Psoas muscle (tissue), 8 donors: ENCODE measurements around the gene UBE2E2. TPM values are rescaled to one million over a fixed set of nuclear protein-coding genes. Genes with fewer than 3 reads are reported as not detected.

ENCODE experiments used
- ATAC-seq, 4 donors: fragments of 200-7000 bp; cut with Tn5 transposase; one replicate each; pipeline ENCODE4 v1.9.1; 2020; ENCODE audit warnings: moderate library complexity in 3 of 4, mild to moderate bottlenecking in 2 of 4
- DNase-seq, 2 donors: peaks; one replicate each; pipeline ENCODE4 v3.0.0-alpha.2; 2020
- H3K27ac ChIP-seq: fragments of 200-600 bp; one replicate; pipeline ENCODE4 v1.8.0; 2022
- H3K27me3 ChIP-seq, 3 donors: fragments of 200-600 bp in 1 of 3; one replicate each; pipeline versions ENCODE4 v1.6.1 to v1.8.0; 2013 to 2022; ENCODE audit warnings: low read length in 2 of 3, mild to moderate bottlenecking in 2 of 3, moderate library complexity in 1 of 3; ENCODE audit not compliant: insufficient read depth in 3 of 3
- H3K36me3 ChIP-seq, 2 donors: fragments of 200-600 bp in 1 of 2; one replicate each; pipeline versions ENCODE4 v1.6.1 to v1.8.0; 2013 to 2022; ENCODE audit warnings: low read depth in 1 of 2, mild to moderate bottlenecking in 1 of 2, moderate library complexity in 1 of 2; ENCODE audit not compliant: insufficient read depth in 1 of 2
- H3K4me1 ChIP-seq: fragments of 200-600 bp; one replicate; pipeline ENCODE4 v1.8.0; 2022
- H3K4me3 ChIP-seq: fragments of 200-600 bp; one replicate; pipeline ENCODE4 v1.8.0; 2022; ENCODE audit warnings: mild to moderate bottlenecking
- H3K9me3 ChIP-seq: fragments of 200-600 bp; one replicate; pipeline ENCODE4 v1.8.0; 2022
- CTCF ChIP-seq: fragments of 200-600 bp; IDR thresholded peaks from one replicate; pipeline ENCODE4 v1.8.0; 2022; ENCODE audit warnings: antibody characterized with exemption
- WGBS, 3 donors: extraction: QIAGEN DNeasy Blood & Tissue Kit; methylation state at CpG; one replicate each; pipeline versions ENCODE4 v1.1.6 to v1.1.7; 2013; 5-methylcytosine and 5-hydroxymethylcytosine counted together
- intact Hi-C, 2 donors: fragments of 100-400 bp; cut with DNase I; formaldehyde crosslinking; loops; one replicate each; pipeline versions ENCODE4 v1.11.0 to v1.14.2; 2022
- polyA plus RNA-seq, 3 donors: library from polyadenylated mRNA; stranded (reverse); fragments of 200-250 nt; gene quantifications; one replicate each; pipeline ENCODE4 v1.2.3, GENCODE V29; 2013
- total RNA-seq, 4 donors: library from RNA; stranded (reverse); fragmentation: NEBNext Ultra II Directional in 2 of 4; extraction: Animal tissue kit (Norgen Biotek cat#: 25700) in 2 of 4; gene quantifications; one replicate each; pipeline versions ENCODE4 v1.2.1 to v1.2.4, GENCODE V29; 2021 to 2023
- donor health status: healthy with polysubstance abuse.
- donor health status: DM: no; HTN: no; CAD: no; lungs with moderate emphysema.
- donor health status: Bipolar disorder and iron deficiency.
- donor health status: healthy.
- donor health status: DM: yes; HTN: yes; CAD: no.
- donor health status: DM: no; HTN: no; CAD: no.
- donor health status: DM: no; HTN: no; CAD: no.
- donor health status: DM: yes; HTN: yes; CAD: no.

Gene UBE2E2
- total and polyA plus RNA-seq, 7 donors = 12.9 to 38.2 (median 34.0) TPM

GRCh38 chr3:23575697-23576096, 372.6 kb downstream of the UBE2E2 start:
- Histone ChIP-seq H3K4me1 (peaks cover 4% of the 10 kb centered on the region), H3K27ac (no peak overlapping the region), H3K36me3 (no peaks in the 10 kb centered on the region), H3K27me3 (no peaks in the 10 kb centered on the region), H3K4me3 (no peak overlapping the region), H3K9me3 (no peaks in the 10 kb centered on the region)
- ATAC-seq = no peak
- intact Hi-C loops = no loop called here
- DNase-seq = no peak
- TF ChIP-seq CTCF = no peak
- 97 to 98% (median 98%) methylated on average over 3 of the region's 3 CpGs for WGBS, 3 donors

DNA sequence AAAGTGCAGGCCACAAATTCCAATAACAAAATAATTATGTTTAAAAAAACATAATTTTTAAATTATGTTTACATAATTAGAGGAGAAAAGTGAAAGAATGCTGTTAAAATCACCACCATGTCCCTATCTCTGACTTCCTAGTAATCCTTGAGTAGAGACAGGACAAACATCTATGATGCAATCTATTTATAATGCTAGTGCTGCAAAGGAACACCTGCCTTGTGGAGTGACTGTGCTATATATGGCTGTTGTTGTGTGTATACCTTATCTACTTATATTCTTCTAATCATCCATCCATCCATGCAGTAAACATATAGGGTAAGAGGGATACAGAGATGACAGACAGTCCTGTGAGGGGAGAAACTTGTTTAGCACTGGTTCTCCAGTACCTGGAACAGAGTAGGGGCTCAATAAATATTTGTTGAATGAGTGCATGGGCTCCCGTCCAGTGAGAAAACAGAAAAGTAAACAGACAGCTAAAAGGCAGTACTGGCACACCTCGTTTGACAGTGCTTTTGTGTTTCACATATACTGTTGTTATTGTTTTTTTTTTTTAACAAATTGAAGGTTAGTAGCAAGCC, 373.3 kb downstream of the UBE2E2 start:
- DNase-seq (no peak), ATAC-seq (peak in 3 of 4 donors; percentile 64 to 75 (median 68))
- no peak overlapping the region for H3K4me3 ChIP-seq
- 71 to 80% (median 77%) methylated on average over 2 of the region's 2 CpGs for WGBS, 3 donors
- H3K4me1 ChIP-seq = peaks cover 4% of the 10 kb centered on the region
- H3K9me3 ChIP-seq = no peaks in the 10 kb centered on the region
- H3K27me3 ChIP-seq = no peaks in the 10 kb centered on the region
- H3K27ac ChIP-seq = no peak overlapping the region
- H3K36me3 ChIP-seq = no peaks in the 10 kb centered on the region
- TF ChIP-seq CTCF = no peak
- intact Hi-C loops = no loop called here

- Histone ChIP-seq H3K36me3 (no peaks in the 10 kb centered on the region), H3K27ac (no peak overlapping the region), H3K4me3 (no peak overlapping the region), H3K27me3 (no peaks in the 10 kb centered on the region), H3K9me3 (no peaks in the 10 kb centered on the region), H3K4me1 (peaks cover 4% of the 10 kb centered on the region)
- WGBS, 3 donors = 83 to 90% (median 87%) methylated on average over 8 of the region's 8 CpGs
- intact Hi-C loops = no loop called here
- no peak for TF ChIP-seq CTCF
- no peak for DNase-seq
- peak in 3 of 4 donors; percentile 65 to 72 (median 70) for ATAC-seq
These were observed 377.1 kb downstream of the UBE2E2 start for GRCh38 chr3:23580096-23580713.

DNA sequence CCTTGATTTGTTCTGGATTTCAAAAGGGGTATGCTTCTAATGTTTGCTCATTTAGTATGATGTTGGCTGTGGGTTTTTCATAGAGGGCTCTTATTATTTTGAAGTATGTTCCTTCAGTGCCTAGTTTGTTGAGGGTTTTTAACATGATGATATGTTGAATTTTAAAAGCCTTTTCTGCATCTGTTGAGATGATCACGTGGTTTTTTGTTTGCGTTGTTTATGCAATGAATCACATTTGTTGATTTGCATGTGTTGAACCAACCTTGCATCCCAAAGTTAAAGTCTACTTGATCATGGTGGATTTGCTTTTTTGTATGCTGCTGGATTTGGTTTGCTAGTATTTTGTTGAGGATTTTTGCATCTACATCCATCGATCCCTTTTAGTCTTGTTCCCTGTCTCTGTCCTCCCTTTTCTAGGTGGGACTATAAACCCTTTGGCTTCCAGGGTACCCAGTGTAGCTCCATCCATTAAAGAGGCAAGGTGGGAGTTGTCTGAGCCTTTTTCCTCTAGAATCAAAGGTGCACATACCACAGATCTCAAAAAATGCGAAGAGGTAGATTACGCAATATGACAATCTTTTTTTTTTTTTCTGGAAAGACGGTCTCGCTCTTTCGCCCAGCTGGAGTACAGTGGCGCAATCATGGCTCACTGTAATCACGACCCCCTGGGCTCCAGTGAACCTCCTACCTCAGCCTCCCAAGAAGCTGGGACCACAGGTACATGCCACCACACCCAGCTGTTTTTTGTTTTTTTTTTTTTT, 381.0 kb downstream of the UBE2E2 start:
- H3K27me3 ChIP-seq = no peaks in the 10 kb centered on the region
- no peak for TF ChIP-seq CTCF
- no peaks in the 10 kb centered on the region for H3K36me3 ChIP-seq
- WGBS, 3 donors = 91 to 97% (median 97%) methylated on average over 10 of the region's 10 CpGs
- DNase-seq (no peak), ATAC-seq (no peak)
- H3K27ac ChIP-seq = no peak overlapping the region
- no peaks in the 10 kb centered on the region for H3K9me3 ChIP-seq
- intact Hi-C loops = no loop called here
- H3K4me1 ChIP-seq = no peaks in the 10 kb centered on the region
- H3K4me3 ChIP-seq = no peak overlapping the region
